Measurements from ENCODE around the gene PCDHB15. TPM values are rescaled to one million over a fixed set of nuclear protein-coding genes. Genes with fewer than 3 reads are reported as not detected.
"Not testable (repeated sequence)": the region's sequence is repeated elsewhere in the genome, so short reads cannot be mapped to it uniquely, and the experiment has no call there.

PCDHB15 gene
- 7.3 TPM for total RNA-seq

- intact Hi-C loops (cut with DNase I) = no loop called here
- ATAC-seq = no peak
- no peak for DNase-seq (ENCODE audit: low spot score)
Observed at GRCh38 chr5:141245250-141245717, at the start of gene PCDHB15. PCDHB15 (plus strand) TSS chr5:141245395; CDS start chr5:141245579, 184 bp downstream.

- intact Hi-C loops (cut with DNase I) = no loop called here
- DNase-seq (ENCODE audit: low spot score) (no peak), ATAC-seq (no peak)
Observed at GRCh38 chr5:141196363-141196762, 48.8 kb upstream of the PCDHB15 start.

DNA sequence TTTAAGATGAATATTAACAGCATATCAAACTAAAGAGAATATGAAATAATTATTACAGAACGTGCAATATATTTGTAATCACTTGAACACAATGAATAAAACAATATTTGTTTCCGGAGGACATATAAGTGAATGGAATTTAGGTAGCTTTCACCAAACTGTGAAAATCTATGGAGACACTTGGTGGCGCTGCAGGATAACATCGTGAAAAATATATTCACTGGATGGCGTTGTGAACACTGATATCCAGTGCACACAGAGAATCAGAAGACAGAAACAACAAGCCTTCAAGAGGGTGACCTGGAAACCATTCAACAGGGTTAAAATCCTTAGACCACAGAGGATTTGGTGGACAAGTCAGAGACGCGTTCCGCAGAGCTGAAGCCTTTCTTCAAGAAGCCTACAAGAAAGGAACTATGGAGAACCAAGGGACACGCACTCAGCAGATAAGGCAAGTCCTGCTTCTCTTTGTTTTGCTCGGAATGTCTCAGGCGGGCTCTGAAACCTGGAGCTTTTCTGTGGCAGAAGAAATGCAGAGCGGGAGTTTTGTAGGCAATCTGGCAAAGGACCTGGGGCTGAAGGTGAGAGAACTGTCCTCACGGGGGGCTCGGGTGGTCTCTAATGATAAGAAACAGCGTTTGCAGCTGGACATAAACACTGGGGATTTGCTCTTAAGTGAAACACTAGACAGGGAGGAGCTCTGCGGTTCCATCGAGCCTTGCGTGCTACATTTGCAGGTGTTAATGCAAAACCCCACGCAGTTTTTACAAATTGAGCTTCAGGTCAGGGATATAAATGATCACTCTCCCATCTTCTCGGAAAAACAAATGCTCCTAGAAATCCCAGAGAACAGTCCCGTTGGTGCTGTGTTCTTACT lies 45.6 kb upstream of the PCDHB15 start, which contains the start of gene PCDHB11:
Gene PCDHB11, plus strand, starts transcription at position 269 of the 877 bp plus-strand sequence. Its CDS starts 148 bp downstream, at position 417.
- ATAC-seq = peak; percentile 60
- intact Hi-C loops (cut with DNase I) = no loop called here

GRCh38 chr5:141201126-141201525 lies 44.1 kb upstream of the PCDHB15 start:
- ATAC-seq; DNase-seq (ENCODE audit: low spot score); intact Hi-C loops (cut with DNase I): not testable (repeated sequence)

More for the DNA sequence above, 45.6 kb upstream of the PCDHB15 start, which contains the start of gene PCDHB11:
- no peak for DNase-seq (ENCODE audit: low spot score)

- intact Hi-C loops (cut with DNase I); DNase-seq (ENCODE audit: low spot score); ATAC-seq: not testable (repeated sequence)
Observed at GRCh38 chr5:141201646-141202045, 43.5 kb upstream of the PCDHB15 start.

- DNase-seq (ENCODE audit: low spot score) (no peak), ATAC-seq (no peak)
- intact Hi-C loops (cut with DNase I) = no loop called here
Observed at GRCh38 chr5:141208478-141208877, 36.7 kb upstream of the PCDHB15 start, which contains the start of gene PCDHB12. PCDHB12 (plus strand) TSS chr5:141208719; CDS start chr5:141208908, 189 bp downstream.

DNA sequence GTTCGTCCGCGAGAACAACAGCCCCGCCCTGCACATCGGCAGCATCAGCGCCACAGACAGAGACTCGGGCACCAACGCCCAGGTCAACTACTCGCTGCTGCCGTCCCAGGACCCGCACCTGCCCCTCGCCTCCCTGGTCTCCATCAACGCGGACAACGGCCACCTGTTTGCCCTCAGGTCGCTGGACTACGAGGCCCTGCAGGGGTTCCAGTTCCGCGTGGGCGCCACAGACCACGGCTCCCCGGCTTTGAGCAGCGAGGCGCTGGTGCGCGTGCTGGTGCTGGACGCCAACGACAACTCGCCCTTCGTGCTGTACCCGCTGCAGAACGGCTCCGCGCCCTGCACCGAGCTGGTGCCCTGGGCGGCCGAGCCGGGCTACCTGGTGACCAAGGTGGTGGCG lies 34.9 kb upstream of the PCDHB15 start:
- intact Hi-C loops (cut with DNase I); ATAC-seq: not testable (repeated sequence)

GRCh38 chr5:141210849-141211248 lies 34.3 kb upstream of the PCDHB15 start:
- intact Hi-C loops (cut with DNase I); ATAC-seq; DNase-seq (ENCODE audit: low spot score): not testable (repeated sequence)

More for the DNA sequence above, 34.9 kb upstream of the PCDHB15 start:
- not testable (repeated sequence) for DNase-seq (ENCODE audit: low spot score)

DNA sequence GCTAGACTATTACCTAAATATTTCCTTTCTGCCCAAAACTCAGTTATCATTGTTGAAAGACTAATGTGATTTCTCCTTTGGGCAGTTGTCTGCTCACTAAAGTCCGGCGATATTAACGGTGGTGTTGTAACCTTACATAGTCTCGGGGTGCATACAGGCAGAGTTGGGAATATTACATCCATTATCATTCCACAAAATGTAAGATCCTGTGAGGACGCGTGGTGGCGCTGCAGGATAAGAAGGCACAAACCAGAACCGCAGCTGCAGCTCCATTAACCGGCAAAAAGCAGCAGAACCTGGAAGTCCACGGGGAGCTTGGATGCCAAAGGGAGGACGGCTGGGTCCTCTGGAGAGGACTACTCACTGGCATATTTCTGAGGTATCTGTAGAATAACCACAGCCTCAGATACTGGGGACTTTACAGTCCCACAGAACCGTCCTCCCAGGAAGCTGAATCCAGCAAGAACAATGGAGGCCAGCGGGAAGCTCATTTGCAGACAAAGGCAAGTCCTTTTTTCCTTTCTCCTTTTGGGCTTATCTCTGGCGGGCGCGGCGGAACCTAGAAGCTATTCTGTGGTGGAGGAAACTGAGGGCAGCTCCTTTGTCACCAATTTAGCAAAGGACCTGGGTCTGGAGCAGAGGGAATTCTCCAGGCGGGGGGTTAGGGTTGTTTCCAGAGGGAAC lies 31.4 kb upstream of the PCDHB15 start, which contains the start of gene PCDHB13:
Gene PCDHB13, plus strand, starts transcription at position 264 of the 684 bp plus-strand sequence. Its CDS starts 205 bp downstream, at position 469.
- ATAC-seq = peak; percentile 36
- DNase-seq (ENCODE audit: low spot score); intact Hi-C loops (cut with DNase I): not testable (repeated sequence)

- intact Hi-C loops (cut with DNase I); ATAC-seq; DNase-seq (ENCODE audit: low spot score): not testable (repeated sequence)
Observed at GRCh38 chr5:141214583-141214982, 30.6 kb upstream of the PCDHB15 start.

DNA sequence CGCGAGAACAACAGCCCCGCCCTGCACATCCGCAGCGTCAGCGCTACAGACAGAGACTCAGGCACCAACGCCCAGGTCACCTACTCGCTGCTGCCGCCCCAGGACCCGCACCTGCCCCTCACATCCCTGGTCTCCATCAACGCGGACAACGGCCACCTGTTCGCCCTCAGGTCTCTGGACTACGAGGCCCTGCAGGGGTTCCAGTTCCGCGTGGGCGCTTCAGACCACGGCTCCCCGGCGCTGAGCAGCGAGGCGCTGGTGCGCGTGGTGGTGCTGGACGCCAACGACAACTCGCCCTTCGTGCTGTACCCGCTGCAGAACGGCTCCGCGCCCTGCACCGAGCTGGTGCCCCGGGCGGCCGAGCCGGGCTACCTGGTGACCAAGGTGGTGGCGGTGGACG lies 29.7 kb upstream of the PCDHB15 start:
- intact Hi-C loops (cut with DNase I); ATAC-seq; DNase-seq (ENCODE audit: low spot score): not testable (repeated sequence)

DNA sequence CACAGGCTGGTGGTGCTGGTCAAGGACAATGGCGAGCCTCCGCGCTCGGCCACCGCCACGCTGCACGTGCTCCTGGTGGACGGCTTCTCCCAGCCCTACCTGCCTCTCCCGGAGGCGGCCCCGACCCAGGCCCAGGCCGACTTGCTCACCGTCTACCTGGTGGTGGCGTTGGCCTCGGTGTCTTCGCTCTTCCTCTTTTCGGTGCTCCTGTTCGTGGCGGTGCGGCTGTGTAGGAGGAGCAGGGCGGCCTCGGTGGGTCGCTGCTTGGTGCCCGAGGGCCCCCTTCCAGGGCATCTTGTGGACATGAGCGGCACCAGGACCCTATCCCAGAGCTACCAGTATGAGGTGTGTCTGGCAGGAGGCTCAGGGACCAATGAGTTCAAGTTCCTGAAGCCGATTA lies 29.2 kb upstream of the PCDHB15 start:
- intact Hi-C loops (cut with DNase I); ATAC-seq; DNase-seq (ENCODE audit: low spot score): not testable (repeated sequence)

GRCh38 chr5:141223112-141223783 lies 21.9 kb upstream of the PCDHB15 start, which contains the start of gene PCDHB14:
PCDHB14 (plus strand) TSS chr5:141223343; CDS start chr5:141223506, 163 bp downstream.
- intact Hi-C loops (cut with DNase I) = no loop called here
- DNase-seq (ENCODE audit: low spot score) = no peak
- no peak for ATAC-seq

DNA sequence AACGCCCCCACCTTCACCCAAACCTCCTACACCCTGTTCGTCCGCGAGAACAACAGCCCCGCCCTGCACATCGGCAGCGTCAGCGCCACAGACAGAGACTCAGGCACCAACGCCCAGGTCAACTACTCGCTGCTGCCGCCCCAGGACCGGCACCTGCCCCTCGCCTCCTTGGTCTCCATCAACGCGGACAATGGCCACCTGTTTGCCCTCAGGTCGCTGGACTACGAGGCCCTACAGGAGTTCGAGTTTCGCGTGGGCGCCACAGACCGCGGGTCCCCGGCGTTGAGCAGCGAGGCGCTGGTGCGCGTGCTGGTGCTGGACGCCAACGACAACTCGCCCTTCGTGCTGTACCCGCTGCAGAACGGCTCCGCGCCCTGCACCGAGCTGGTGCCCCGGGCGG lies 20.4 kb upstream of the PCDHB15 start:
- intact Hi-C loops (cut with DNase I); DNase-seq (ENCODE audit: low spot score); ATAC-seq: not testable (repeated sequence)

DNA sequence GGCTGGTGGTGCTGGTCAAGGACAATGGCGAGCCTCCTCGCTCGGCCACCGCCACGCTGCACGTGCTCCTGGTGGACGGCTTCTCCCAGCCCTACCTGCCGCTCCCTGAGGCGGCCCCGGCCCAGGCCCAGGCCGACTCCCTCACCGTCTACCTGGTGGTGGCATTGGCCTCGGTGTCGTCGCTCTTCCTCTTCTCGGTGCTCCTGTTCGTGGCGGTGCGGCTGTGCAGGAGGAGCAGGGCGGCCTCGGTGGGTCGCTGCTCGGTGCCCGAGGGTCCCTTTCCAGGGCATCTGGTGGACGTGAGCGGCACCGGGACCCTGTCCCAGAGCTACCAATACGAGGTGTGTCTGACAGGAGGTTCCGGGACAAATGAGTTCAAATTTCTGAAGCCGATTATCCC lies 19.8 kb upstream of the PCDHB15 start:
- intact Hi-C loops (cut with DNase I); DNase-seq (ENCODE audit: low spot score); ATAC-seq: not testable (repeated sequence)

- intact Hi-C loops (cut with DNase I) = no loop called here
- no peak for DNase-seq (ENCODE audit: low spot score)
- no peak for ATAC-seq
Observed at GRCh38 chr5:141234109-141234667, 11.0 kb upstream of the PCDHB15 start.

DNA sequence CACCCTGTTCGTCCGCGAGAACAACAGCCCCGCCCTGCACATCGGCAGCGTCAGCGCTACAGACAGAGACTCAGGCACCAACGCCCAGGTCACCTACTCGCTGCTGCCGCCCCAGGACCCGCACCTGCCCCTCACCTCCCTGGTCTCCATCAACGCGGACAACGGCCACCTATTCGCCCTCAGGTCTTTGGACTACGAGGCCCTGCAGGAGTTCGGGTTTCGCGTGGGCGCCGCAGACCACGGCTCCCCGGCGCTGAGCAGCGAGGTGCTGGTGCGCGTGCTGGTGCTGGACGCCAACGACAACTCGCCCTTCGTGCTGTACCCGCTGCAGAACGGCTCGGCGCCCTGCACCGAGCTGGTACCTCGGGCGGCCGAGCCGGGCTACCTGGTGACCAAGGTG lies 9.3 kb upstream of the PCDHB15 start:
- intact Hi-C loops (cut with DNase I); ATAC-seq; DNase-seq (ENCODE audit: low spot score): not testable (repeated sequence)
